ENCODE measurements around the gene MECR.

DNA sequence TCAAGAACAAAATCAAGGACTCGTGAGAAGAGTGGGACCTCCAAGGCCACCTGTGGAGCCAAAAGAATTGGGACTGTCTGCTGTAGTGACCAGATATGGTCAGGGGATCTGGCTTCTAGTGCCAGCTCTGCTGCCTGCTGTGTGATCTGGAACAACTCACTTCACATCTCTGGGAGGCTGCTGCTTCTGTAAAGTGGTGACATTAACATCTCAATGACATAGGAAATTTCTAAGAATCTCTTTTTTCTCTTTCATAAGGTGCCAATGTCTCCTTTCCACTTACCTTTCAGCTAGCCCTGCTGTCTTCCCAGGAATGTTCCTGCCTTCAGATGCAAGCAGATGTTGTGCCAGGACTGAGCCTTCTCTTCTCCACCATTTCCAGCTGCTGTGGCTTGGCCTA, 44.0 kb downstream of the MECR start:
- TF ChIP-seq EZH2 (optimal IDR thresholded peaks at IDR 0.05; ENCODE audit: low read depth, low read length) (no peak), EZH2phosphoT487 (IDR thresholded peaks at IDR 0.05; ENCODE audit: low read length) (no peak)
- TF ChIP-seq, protein P1, sequence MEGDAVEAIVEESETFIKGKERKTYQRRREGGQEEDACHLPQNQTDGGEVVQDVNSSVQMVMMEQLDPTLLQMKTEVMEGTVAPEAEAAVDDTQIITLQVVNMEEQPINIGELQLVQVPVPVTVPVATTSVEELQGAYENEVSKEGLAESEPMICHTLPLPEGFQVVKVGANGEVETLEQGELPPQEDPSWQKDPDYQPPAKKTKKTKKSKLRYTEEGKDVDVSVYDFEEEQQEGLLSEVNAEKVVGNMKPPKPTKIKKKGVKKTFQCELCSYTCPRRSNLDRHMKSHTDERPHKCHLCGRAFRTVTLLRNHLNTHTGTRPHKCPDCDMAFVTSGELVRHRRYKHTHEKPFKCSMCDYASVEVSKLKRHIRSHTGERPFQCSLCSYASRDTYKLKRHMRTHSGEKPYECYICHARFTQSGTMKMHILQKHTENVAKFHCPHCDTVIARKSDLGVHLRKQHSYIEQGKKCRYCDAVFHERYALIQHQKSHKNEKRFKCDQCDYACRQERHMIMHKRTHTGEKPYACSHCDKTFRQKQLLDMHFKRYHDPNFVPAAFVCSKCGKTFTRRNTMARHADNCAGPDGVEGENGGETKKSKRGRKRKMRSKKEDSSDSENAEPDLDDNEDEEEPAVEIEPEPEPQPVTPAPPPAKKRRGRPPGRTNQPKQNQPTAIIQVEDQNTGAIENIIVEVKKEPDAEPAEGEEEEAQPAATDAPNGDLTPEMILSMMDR (IDR thresholded peaks at IDR 0.05; ENCODE audit: low read length): no peak
